ENCODE data around the gene HSP90AB1. TPM values are rescaled to one million over a fixed set of nuclear protein-coding genes. Genes with fewer than 3 reads are reported as not detected.
A peak's percentile ranks its signal among the peaks of the same experiment; 100 is the strongest.

Gene HSP90AB1
- total RNA-seq, 1 donor from 2014 or later, result 2,065 TPM

- H3K4me1 Mint-ChIP-seq (ENCODE audit: low read depth), result no peaks in the 10 kb centered on the region
- H3K27me3 Mint-ChIP-seq (ENCODE audit: insufficient read depth), result peaks cover 23% of the 10 kb centered on the region
- H3K36me3 Mint-ChIP-seq (ENCODE audit: low read depth), result no peaks in the 10 kb centered on the region
- H3K27ac Mint-ChIP-seq, result no peak overlapping the region
- no peaks in the 10 kb centered on the region for H3K9me3 Mint-ChIP-seq
- no peak for DNase-seq (ENCODE audit: low spot score)
- intact Hi-C loops (cut with micrococcal nuclease), result no loop called here
- H3K4me3 Mint-ChIP-seq, result no peak overlapping the region
Measured at GRCh38 chr6:44286747-44287146, 39.8 kb downstream of the HSP90AB1 start.

DNA sequence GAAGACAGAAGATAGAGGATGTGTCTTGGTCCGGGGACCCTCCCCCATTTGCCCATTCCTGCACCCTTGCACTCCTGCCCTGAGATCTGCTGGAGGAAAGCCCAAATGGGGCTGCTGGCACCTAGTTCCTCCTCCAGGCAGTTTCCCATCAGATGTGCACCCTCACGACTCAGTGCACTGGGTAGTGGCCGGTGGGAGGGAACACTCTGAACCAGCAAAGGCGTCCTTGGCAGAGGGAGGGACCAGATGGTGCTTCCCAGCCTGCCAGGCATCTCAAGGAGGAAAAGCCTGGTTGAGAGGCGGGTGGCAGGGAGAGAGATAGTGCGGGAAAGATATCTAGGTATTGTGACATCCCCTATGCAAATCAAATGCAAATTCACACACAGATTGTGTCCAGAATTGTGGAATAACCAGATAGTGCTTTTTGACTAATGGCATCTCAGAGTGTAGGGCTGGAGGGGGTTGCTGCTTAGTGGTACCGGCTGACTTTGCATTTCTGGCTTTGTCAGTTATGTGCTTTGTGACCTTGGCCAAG lies 42.9 kb downstream of the HSP90AB1 start:
- intact Hi-C loops (cut with micrococcal nuclease), result no loop called here
- Mint-ChIP-seq H3K4me3 (no peak overlapping the region), H3K4me1 (ENCODE audit: low read depth) (no peaks in the 10 kb centered on the region), H3K27ac (no peak overlapping the region), H3K9me3 (no peaks in the 10 kb centered on the region), H3K27me3 (ENCODE audit: insufficient read depth) (peaks cover 32% of the 10 kb centered on the region), H3K36me3 (ENCODE audit: low read depth) (no peaks in the 10 kb centered on the region)
- no peak for DNase-seq (ENCODE audit: low spot score)

DNA sequence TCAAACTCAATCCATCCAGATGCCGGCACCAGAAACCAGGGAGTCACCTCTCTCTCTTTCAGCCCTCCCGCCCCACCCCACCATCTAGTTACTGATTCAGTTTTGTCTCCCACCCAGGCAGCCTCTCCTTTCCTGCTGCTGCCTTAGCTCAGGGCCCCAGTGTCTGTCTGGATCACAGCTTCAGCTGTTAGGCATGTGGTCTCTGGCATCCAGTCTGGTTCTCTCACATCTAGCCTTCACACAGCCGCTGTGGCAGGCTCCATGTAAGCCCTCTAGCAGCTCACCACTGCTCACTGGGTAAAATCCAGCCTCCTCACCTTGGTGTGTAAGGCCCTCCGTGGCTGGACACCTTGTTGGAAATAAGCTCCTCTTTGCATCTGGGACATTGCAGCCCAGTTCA lies 44.9 kb downstream of the HSP90AB1 start:
- H3K27ac Mint-ChIP-seq, result no peak overlapping the region
- peaks cover 49% of the 10 kb centered on the region for H3K27me3 Mint-ChIP-seq (ENCODE audit: insufficient read depth)
- H3K4me3 Mint-ChIP-seq, result no peak overlapping the region
- H3K4me1 Mint-ChIP-seq (ENCODE audit: low read depth), result no peaks in the 10 kb centered on the region
- no peaks in the 10 kb centered on the region for H3K36me3 Mint-ChIP-seq (ENCODE audit: low read depth)
- no peak for DNase-seq (ENCODE audit: low spot score)
- intact Hi-C loops (cut with micrococcal nuclease), result no loop called here
- H3K9me3 Mint-ChIP-seq, result no peaks in the 10 kb centered on the region

- H3K27me3 Mint-ChIP-seq (ENCODE audit: insufficient read depth), result peaks cover 46% of the 10 kb centered on the region
- H3K9me3 Mint-ChIP-seq, result no peaks in the 10 kb centered on the region
- H3K36me3 Mint-ChIP-seq (ENCODE audit: low read depth), result no peaks in the 10 kb centered on the region
- H3K4me3 Mint-ChIP-seq, result no peak overlapping the region
- no peaks in the 10 kb centered on the region for H3K4me1 Mint-ChIP-seq (ENCODE audit: low read depth)
- intact Hi-C loops (cut with micrococcal nuclease), result no loop called here
- no peak for DNase-seq (ENCODE audit: low spot score)
- no peak overlapping the region for H3K27ac Mint-ChIP-seq
Measured at GRCh38 chr6:44292661-44293365, 45.9 kb downstream of the HSP90AB1 start.

- peaks cover 55% of the 10 kb centered on the region for H3K27me3 Mint-ChIP-seq (ENCODE audit: insufficient read depth)
- H3K27ac Mint-ChIP-seq, result no peak overlapping the region
- intact Hi-C loops (cut with micrococcal nuclease), result no loop called here
- no peak for DNase-seq (ENCODE audit: low spot score)
- peaks cover 4% of the 10 kb centered on the region for H3K36me3 Mint-ChIP-seq (ENCODE audit: low read depth)
- H3K9me3 Mint-ChIP-seq, result no peaks in the 10 kb centered on the region
- H3K4me1 Mint-ChIP-seq (ENCODE audit: low read depth), result no peaks in the 10 kb centered on the region
- no peak overlapping the region for H3K4me3 Mint-ChIP-seq
Measured at GRCh38 chr6:44294832-44295791, 48.2 kb downstream of the HSP90AB1 start.

- H3K36me3 Mint-ChIP-seq (ENCODE audit: low read depth), result peaks cover 20% of the 10 kb centered on the region
- no peak overlapping the region for H3K27ac Mint-ChIP-seq
- H3K4me1 Mint-ChIP-seq (ENCODE audit: low read depth), result no peaks in the 10 kb centered on the region
- intact Hi-C loops (cut with micrococcal nuclease), result loop anchor here (2.0 kb wide), 1 partner anchor 29 kb away; no protein-coding TSS in a partner anchor
- H3K27me3 Mint-ChIP-seq (ENCODE audit: insufficient read depth), result peaks cover 47% of the 10 kb centered on the region
- H3K9me3 Mint-ChIP-seq, result no peaks in the 10 kb centered on the region
- peak; percentile 31 for DNase-seq (ENCODE audit: low spot score)
- H3K4me3 Mint-ChIP-seq, result peak overlapping the region; percentile 39
Measured at GRCh38 chr6:44297063-44298038, 50.5 kb downstream of the HSP90AB1 start.

DNA sequence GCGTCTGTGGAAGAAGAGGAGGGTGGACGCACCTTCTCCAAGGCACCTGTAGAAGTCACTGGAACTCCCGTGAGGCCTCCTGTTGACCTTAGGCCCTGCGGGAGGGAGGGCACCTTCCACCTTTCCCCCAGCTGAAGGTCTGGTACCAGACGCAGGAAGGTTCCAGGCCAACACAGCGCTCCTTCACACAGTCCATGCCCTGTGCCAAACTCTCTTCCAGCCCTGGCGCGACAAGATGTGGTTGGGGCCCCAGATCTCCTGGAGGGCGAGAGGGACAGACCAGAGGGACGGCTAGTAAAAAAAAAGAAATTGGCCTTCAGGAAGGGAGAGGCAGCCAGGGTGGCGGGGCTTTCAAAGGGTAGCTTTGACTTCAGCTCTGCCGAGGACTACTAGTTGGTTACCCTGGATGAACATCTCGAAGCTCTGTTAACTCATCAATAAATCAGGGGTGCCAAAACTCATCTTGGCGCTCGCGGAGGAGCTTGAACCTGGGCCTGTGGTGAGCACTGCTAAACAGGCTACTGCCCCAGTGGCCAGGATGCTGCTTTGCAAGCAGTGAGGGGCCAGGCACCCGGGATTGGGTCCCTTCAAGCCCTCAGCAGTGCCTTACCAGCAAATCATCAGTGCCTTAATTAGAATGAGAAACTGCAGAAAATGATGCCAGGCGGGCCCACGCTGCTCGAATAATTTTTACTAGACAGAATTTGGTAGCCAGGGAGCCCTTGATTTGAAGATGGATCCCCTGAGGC lies 51.3 kb downstream of the HSP90AB1 start:
- DNase-seq (ENCODE audit: low spot score), result no peak
- H3K4me3 Mint-ChIP-seq, result peak overlapping the region; percentile 39
- H3K36me3 Mint-ChIP-seq (ENCODE audit: low read depth), result peaks cover 26% of the 10 kb centered on the region
- no peaks in the 10 kb centered on the region for H3K9me3 Mint-ChIP-seq
- H3K27me3 Mint-ChIP-seq (ENCODE audit: insufficient read depth), result peaks cover 40% of the 10 kb centered on the region
- intact Hi-C loops (cut with micrococcal nuclease), result no loop called here
- no peak overlapping the region for H3K27ac Mint-ChIP-seq
- H3K4me1 Mint-ChIP-seq (ENCODE audit: low read depth), result no peaks in the 10 kb centered on the region

GRCh38 chr6:44298864-44299263 lies 52.0 kb downstream of the HSP90AB1 start:
- H3K9me3 Mint-ChIP-seq, result no peaks in the 10 kb centered on the region
- no peak for DNase-seq (ENCODE audit: low spot score)
- no peak overlapping the region for H3K4me3 Mint-ChIP-seq
- no peak overlapping the region for H3K27ac Mint-ChIP-seq
- peaks cover 31% of the 10 kb centered on the region for H3K36me3 Mint-ChIP-seq (ENCODE audit: low read depth)
- intact Hi-C loops (cut with micrococcal nuclease), result no loop called here
- H3K4me1 Mint-ChIP-seq (ENCODE audit: low read depth), result no peaks in the 10 kb centered on the region
- peaks cover 38% of the 10 kb centered on the region for H3K27me3 Mint-ChIP-seq (ENCODE audit: insufficient read depth)

DNA sequence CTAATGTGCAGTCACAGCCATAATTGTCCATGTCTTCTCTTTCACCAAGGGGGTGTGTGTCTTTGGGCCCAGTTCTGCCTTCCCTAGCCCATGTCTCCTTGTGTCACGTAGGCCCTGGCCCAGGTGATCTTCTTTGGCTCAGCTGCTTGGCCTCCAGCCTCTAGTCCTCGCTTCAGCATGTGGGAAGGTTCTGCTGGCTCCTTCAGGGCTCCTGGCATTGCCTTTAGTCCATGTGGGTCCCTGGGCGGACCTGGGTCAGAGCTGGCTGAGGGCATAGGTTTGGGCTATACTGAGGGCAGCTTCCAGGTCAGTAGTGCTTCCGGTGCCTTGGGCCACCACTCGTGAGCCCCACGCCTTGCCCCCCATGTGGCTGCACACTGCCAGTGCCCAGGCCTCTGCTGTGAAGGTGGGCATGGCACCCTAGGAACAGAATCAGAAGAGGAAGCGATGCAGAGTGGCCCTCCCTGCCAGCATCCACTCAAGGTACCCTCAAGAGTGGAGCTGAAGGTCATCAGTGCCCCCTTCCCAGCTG lies 53.5 kb downstream of the HSP90AB1 start:
- H3K36me3 Mint-ChIP-seq (ENCODE audit: low read depth), result peaks cover 32% of the 10 kb centered on the region
- H3K4me3 Mint-ChIP-seq, result no peak overlapping the region
- no peaks in the 10 kb centered on the region for H3K9me3 Mint-ChIP-seq
- no peak for DNase-seq (ENCODE audit: low spot score)
- no peaks in the 10 kb centered on the region for H3K4me1 Mint-ChIP-seq (ENCODE audit: low read depth)
- H3K27ac Mint-ChIP-seq, result no peak overlapping the region
- intact Hi-C loops (cut with micrococcal nuclease), result no loop called here
- peaks cover 31% of the 10 kb centered on the region for H3K27me3 Mint-ChIP-seq (ENCODE audit: insufficient read depth)

DNA sequence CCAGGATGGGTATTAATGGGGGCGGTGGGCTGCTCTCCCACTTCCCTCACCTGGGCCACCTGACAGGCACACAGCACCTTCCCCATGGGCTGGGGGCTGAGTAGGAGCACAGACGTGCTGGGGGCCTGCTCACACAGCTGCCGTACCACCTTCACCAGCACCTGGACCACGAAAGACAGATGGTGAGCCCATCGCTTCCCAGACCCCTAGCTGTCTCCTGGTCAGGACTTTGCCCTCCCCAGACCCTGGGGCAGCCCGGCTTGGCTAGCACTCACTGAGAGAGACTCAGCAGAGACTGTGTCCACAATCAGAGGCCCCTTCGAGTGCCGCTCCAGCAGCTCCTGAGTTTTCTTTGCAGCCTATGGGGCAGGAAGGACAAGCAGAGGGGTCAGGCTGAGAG lies 54.2 kb downstream of the HSP90AB1 start:
- H3K27me3 Mint-ChIP-seq (ENCODE audit: insufficient read depth), result peaks cover 27% of the 10 kb centered on the region
- H3K4me1 Mint-ChIP-seq (ENCODE audit: low read depth), result no peaks in the 10 kb centered on the region
- intact Hi-C loops (cut with micrococcal nuclease), result no loop called here
- H3K27ac Mint-ChIP-seq, result no peak overlapping the region
- no peak overlapping the region for H3K4me3 Mint-ChIP-seq
- H3K9me3 Mint-ChIP-seq, result no peaks in the 10 kb centered on the region
- no peak for DNase-seq (ENCODE audit: low spot score)
- H3K36me3 Mint-ChIP-seq (ENCODE audit: low read depth), result peaks cover 32% of the 10 kb centered on the region

GRCh38 chr6:44301782-44302564 lies 55.1 kb downstream of the HSP90AB1 start:
- H3K4me3 Mint-ChIP-seq, result no peak overlapping the region
- intact Hi-C loops (cut with micrococcal nuclease), result no loop called here
- H3K27ac Mint-ChIP-seq, result no peak overlapping the region
- peaks cover 32% of the 10 kb centered on the region for H3K36me3 Mint-ChIP-seq (ENCODE audit: low read depth)
- H3K9me3 Mint-ChIP-seq, result no peaks in the 10 kb centered on the region
- no peak for DNase-seq (ENCODE audit: low spot score)
- no peaks in the 10 kb centered on the region for H3K4me1 Mint-ChIP-seq (ENCODE audit: low read depth)
- peaks cover 18% of the 10 kb centered on the region for H3K27me3 Mint-ChIP-seq (ENCODE audit: insufficient read depth)
